GM19239 (cell line): ENCODE data around the gene SLC9A9.
"Not testable (repeated sequence)": the region's sequence is repeated elsewhere in the genome, so short reads cannot be mapped to it uniquely, and the experiment has no call there.

ENCODE experiments used
- DNase-seq: peaks from one replicate; pipeline ENCODE4 v3.0.0; 2011; ENCODE audit warnings: low spot score; ENCODE audit not compliant: insufficient read length
- FAIRE-seq: peaks from 2 replicates; lab custom pipeline; 2011; peaks lifted over from hg19 to GRCh38; lab: Jason Lieb, UNC

SLC9A9 gene

DNA sequence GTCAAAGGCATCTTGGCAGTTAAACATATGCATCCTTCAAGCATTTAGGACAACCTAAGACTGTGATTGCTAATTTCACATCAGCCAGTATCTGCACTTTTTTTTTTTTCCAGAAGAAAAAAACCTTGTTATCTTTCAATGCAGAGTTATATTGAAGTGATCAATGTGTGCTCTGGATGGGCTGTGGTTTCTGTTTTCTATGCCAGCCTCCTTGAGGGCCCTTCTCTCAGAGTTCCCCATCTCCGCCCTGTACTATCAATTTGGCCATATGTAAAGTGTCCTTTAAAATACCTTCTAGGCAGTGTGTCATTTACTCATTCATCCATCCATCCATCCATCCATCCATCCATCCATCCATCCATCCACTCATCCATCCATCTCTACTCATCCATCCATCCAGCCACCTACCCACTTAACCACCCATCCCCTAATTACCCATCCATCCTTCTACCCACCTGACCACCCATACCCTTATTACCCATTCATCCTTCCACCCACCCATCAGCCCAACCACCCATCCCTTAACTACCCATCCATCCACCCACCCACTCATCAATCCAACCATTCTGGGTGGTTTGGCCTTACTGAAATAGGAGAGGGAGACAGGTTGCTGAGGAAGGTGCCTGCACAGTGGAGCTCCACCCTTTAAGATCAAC lies 406.6 kb downstream of the SLC9A9 start:
- no peak for FAIRE-seq
- no peak for DNase-seq

DNA sequence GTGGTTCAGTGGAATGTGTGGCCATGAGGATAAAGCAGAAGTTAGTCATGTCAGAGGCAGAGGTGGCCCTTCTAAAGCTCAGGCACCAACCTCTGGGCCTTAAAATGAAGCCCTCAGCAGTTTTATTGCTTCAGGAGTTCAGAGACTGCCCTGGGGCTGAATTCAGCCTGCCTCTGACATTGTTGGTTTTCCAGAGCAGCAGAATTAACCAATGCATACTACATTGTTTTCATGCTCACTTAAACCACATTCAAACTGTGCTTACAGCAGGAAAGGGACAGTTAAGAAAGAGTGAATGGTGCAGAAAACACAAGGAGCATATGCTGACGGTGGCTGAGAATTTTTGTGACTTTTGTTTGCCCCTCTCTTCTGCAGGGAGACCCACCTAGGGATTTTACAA lies 408.5 kb downstream of the SLC9A9 start:
- no peak for DNase-seq
- FAIRE-seq: no peak

DNA sequence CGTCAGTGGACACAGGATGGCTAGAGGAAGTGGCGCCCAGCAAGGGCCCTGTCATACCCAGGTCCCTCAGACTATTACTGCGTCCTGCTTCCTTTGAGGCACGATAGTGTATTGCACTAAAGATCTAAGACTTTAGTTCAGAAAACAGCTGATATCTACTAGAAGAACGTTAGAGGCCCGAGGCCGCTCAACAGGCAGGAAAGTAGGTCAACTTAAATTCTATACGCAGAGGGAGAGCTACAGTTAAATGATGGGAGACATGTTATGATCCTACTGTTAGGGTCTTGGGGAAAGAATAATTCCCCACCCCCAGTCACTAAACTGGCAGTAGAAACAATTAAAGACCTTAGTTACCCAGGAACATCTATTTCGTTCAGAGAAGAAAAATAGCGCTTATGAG lies 410.9 kb downstream of the SLC9A9 start:
- DNase-seq (no peak), FAIRE-seq (no peak)

DNA sequence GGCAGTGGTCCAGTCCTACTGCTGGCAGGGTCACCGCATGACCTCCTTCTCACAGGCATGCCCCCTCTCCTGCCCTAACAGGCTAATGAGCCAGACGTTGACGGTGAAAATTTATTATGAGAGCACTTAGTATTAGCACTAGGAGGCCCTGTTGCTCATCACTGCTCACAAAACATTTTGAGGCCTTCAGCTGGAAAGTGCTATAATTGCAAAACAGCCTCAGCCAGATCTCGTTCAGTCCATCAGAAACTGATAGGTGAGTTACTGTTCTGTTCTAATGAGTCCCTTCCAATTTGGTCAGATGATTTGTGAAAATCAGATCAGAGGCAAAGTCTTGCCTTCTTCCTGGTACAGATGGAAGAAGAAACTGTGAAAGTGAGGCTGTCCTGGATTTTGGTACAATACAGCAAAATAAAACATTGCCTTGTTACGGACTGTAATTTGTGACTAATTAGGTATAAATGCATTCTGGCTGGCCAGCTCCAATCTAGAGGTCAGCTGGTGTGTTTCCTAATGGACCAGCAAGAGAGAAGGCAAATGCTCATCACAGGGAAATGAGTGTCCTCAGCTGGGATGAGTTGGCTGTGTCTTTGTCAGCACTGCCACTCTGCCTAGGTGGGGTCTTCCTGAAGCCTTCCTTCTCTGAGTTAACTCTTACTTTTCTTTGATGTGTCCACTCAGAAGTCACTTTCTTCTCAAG lies 411.9 kb downstream of the SLC9A9 start:
- DNase-seq (no peak), FAIRE-seq (no peak)

DNA sequence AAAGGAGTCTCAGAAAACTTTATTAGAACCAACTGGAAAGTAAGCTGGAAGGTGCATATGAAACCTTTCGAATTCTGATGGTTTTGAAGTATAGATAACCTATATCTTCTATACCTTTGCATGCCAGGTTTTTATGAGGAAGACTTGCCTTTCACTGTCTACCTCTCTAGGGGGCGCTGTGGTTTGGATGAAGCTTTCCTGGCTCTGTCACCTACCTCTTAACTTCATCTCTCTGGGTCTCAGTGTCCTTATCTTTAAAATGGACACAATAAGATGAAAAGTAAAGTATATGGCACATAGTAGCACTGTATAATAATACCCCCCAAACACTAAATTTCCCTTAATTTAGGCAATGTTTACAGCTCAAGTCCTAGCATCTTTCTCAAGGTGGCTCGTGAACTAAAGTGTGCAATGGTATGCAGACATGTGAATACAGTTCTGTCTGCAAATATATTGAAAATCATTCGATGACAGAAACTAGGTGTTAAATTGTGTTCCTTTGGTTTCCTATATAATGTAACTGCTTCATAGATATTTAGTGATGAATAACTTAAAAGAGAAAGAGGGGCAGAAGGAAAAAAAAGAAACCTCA lies 414.4 kb downstream of the SLC9A9 start:
- no peak for DNase-seq
- peak; percentile 74 for FAIRE-seq

DNA sequence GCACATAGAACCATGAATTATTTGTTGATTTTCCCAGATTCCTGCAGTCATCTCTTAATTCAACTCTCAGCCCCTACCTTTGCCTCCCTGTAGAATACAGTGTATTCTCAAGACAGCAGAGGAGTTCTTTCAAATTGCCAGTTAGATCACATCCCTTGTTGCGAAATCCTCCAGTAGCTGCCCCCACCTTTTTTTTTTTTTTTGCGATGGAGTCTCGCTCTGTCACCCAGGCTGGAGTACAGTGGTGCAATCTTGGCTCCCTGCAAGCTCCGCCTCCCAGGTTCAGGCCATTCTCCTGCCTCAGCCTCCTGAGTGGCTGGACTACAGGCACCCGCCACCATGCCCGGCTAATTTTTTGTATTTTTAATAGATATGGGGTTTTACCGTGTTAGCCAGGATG lies 417.0 kb downstream of the SLC9A9 start:
- not testable (repeated sequence) for DNase-seq, FAIRE-seq

DNA sequence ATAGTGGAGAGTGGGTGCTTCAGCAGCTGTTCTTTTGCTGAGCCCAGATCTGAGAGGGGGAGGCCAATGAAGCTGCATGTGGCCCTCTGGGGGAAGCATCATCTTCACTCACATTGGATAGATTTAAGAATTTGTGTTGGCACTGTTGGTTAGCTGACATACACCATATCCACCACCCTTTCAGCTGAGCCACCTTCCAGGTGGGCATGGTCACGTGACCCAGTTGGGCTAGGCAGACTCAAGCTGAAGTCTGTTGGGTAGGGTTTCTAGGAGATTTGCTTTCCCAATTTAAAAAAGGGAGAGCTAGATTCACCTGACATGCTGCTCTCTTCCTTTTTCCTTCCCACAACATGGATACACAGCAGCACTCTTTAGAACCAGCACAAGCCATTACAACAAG lies 417.7 kb downstream of the SLC9A9 start:
- DNase-seq: no peak

DNA sequence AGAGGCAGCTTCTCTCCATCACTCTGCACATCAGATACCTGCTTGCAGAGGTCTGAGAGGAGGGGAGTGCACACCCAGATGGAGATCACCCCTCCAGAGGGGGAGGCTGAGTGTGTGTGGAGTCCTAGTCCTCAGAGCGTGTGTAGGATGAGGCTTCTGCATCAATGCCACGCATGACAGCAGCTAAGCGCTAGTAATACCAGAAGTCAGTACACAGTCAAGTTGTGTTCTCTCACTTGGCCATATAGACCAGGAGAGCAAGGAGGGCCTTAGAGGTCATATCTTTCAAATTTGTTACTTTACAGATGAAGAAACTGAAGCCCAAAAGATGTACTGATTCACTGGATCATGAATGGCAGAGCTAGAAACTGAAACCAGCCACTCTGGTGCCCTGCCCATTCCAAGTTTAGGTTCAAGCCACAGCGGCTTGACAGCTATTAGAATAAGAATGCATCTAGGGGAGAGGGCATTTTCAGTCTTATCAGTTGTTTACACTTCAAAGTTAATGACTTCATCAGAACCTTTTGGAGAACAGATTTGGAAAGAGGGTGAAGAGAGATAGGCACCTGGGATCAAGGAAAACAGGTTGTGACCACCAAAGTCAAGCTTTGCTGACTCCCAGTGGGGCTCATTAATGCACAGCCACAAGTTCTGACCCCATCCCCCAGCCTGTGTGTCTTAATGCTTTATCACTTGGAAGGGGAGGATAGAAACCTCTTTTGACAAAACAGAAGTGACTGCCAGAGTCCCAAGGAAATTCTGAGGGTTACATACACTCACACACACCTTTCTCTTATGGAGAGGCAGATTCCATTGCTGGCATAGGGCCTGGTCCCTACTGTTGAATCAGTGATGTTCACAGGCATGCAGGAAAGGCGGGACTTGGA lies 418.4 kb downstream of the SLC9A9 start:
- DNase-seq (no peak), FAIRE-seq (no peak)

More for the DNA sequence above, 417.7 kb downstream of the SLC9A9 start:
- FAIRE-seq: no peak

DNA sequence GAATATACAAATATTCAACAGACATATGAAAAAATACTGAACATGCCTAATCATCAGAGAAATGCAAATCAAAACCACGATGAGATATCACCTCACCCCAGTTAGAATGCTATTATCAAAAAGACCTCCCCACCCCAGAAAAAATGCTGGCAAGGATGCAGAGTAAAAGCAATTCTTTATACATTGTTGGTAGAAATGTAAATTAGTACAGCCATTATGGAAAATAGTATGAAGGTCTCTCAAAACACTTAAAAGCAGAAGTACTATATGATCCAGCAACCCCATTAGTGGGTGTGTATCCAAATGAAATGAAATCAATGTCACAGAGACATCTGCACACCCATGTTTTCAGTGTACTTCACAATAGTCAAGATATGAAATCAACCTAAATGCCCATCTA lies 420.0 kb downstream of the SLC9A9 start:
- DNase-seq (no peak), FAIRE-seq (no peak)

DNA sequence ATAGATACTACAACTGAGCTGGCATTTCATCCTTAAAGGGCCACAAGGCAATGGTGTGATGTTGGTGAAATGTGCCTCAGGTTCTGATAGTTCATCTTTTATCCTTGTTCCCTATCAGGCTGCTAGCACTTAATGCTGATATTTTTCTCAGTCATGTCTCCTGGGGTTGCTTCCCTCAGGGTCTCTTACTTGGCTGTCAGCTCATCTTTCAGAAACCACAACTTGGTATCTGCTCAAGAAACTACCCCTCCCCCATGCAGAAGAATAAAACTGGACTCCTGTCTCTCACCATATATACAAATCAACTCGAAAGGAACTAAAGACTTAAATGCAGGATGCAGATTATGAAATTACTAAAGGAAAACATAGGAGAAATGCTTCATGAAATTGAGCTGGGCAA lies 420.6 kb downstream of the SLC9A9 start:
- FAIRE-seq (no peak), DNase-seq (no peak)

DNA sequence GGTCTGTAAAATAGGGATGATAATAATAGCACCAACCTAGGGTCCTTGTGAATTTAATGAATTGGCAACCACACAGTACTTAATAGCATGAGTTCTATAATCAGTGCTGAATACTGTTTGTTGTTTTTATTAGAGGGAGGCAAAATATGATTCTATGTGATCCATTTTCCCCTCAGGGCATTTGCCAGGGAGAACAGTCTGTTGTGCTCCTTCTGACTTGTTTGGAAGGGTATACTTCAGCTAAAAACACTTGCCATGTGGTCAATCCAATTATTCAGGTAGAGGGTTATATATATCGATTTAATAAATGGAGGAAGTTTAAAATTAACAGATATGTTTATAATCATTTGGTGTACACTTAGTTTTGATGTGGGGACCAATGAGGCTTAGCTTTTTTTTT lies 423.4 kb downstream of the SLC9A9 start:
- DNase-seq: no peak
- no peak for FAIRE-seq

DNA sequence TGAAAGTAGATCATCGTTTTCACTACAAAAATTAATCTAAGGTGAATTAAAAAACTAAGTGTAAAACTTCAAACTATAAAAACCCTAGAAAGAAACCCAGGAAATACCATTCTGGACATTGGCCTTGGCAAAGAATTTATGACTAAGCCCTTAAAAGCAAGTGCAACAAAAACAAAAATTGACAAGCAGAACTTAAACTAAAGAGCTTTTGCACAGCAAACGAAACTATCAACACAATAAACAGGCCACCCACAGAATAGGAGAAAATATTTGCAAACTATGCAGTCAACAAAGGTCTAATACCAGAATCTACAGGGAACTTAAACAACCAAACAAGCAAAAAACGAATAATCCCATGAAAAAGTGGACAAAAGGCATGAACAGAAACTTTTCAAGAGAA lies 426.7 kb downstream of the SLC9A9 start:
- FAIRE-seq (no peak), DNase-seq (no peak)

DNA sequence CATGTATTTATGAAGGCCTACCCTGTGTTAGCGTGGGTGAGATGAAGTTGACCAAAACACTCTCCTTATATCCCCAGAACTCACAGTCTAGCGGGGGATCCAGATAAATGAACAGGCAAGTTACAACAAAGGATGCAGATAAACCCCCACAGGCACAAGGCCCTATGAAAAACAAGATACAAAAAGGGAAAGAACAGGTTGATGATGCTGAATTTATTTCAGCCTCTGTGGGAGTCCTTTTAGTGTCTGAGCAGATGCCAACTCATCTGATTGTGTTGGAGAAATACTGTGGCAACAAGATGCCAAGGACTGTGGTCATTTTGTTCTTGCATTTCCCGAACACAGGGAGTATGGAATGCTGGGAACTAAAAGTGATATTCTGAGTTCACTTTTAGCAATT lies 428.7 kb downstream of the SLC9A9 start:
- no peak for FAIRE-seq

DNA sequence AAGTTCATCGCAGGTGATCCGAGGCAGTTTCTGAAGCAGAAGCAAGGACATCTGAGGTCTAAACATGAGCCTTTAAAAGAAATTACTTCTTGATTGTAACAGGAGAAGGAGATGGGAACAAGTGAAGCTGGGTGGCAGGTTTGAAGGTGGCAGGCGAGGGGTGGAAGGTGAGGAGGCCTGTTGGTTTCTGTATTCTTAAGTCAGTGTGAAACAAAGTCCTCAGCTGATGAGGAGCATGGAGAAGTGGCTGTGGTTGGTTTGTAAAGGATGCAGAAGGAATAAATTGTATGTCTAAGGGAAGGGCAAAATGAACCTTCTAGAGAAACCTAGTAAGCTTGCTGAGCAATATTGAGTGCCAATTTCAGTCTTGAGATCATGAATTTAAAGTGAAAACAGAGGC lies 429.9 kb downstream of the SLC9A9 start:
- FAIRE-seq (no peak), DNase-seq (no peak)

More for the DNA sequence above, 428.7 kb downstream of the SLC9A9 start:
- no peak for DNase-seq

DNA sequence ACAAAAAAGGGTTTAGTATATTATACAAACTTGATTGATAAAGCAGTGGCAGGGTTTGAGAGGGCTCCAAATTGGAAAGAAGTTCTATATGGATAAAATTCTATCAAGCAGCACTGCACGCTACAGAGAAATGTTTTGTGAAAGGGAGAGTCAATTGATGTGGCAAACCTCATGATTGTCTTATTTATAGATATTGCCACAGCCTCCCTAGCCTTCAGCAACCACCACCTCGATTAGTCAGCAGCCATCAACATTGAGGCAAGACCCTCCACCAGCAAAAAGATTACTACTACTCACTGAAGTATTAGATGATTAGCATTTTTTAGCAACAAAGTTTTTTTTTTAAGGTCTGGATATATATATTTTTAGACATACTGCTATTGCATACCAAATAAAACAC lies 432.0 kb downstream of the SLC9A9 start:
- FAIRE-seq (no peak), DNase-seq (no peak)

DNA sequence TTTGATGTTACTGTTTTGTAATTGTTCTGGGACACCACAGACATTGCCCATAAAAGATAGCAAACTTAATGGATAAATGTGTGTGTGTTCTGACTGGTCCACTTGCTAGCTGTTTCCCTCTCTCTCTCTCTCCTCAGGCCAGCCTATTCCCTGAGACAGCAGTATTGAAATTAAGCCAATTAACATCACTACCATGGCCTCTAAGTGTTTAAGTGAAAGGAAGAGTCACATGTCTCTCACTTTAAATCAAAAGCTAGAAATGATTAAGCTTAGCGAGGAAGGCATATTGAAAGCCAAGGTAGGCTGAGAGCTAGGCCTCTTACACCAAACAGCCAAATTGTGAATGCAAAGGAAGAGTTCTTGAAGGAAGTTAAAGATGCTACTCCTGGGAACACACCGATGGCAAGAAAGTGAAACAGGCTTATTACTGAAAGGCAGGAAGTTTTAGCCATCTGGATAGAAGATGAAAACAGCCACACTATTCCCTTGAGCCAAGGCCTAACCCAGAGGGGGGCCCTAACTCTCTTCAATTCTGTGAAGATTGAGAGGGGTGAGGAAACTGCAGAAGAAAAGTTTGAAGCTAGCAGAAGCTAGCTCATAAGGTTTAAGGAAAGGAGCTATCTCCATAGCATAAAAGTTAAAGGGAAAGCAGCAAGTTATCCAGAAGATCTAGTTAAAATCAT lies 433.6 kb downstream of the SLC9A9 start:
- no peak for FAIRE-seq

DNA sequence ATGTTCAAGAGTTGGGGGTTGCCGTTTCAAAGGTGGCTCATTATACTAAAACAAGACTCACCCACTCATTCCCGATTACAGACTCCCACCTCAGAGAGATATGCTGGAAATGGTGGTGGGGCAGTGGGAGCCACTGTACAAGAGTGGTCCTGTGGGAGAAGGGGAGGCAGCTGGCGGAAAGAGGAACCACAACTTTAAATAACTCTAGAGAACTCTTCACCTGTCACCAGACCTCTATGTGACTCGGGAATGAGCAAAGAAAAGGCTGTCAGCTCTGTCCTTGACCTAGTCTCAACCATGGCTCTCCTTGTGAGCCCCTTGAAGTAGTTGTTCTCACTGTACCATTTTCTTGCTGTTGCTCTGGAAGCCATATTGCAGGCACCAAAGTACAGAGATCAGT lies 434.9 kb downstream of the SLC9A9 start:
- FAIRE-seq: no peak
- no peak for DNase-seq

More for the DNA sequence above, 433.6 kb downstream of the SLC9A9 start:
- DNase-seq: no peak

DNA sequence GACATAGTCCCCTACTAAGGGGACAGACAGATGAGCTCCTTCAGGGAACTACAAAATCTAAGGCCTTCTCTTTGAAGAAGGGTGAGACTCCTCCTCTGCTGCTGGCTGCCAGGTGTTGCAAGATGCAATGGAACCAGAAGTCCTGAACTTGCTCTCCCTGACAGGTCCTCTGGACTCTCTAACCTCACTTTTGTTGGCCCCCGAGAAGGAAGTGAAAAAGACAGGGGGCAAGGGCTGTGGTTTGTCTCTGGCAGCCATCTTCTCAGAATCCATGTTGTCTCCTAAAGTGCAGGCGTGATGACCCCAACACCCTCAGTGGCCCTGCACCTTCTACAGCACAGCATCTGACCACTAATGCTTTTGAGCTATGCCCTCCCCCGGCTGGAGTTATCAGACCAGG lies 436.2 kb downstream of the SLC9A9 start:
- DNase-seq: no peak
- FAIRE-seq: peak; percentile 67

DNA sequence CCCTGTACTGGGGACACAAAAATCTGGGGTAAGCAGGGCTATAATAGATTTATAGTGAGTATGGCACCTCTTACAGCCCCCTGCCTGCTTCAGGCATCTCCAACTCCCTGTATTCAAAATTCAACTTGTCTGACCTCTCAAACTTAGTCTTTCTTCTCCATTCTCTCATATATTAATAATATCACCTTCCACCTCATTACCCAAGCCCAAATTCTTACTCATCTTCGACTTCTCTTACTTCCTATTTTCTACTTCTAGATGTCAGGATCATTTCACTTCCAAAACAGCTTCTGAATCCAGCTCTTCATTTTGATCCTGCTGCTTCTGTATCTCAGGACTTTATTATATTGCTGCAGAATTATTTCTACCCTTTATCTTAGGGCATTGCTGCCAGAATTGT lies 438.0 kb downstream of the SLC9A9 start:
- no peak for DNase-seq
- FAIRE-seq: no peak

DNA sequence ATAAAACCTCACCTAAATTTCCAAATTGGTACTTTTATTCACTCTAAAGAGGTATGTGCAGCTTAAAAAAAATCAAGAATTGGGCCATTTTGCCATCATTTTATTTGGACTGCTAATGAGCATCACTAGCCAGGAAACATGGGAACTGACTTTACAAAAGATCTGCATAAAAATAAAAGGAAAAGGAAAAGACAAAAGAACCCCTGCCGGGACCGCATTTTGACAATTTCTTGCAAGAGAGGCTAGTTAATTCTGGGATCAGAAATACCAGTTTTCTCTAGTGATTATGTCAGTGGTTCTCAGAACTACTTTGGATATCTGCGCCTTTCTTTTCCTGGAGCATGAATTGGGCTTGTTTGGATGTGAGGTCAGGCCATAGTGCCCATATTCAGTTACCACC lies 439.5 kb downstream of the SLC9A9 start:
- no peak for DNase-seq
- FAIRE-seq: no peak
